Stimulated activated CD4-positive, alpha-beta T cell treated with anti-CD3 and anti-CD28 coated beads, Interleukin-12 subunit alpha, Interleukin-12 subunit beta, amount 100 ng/mL, for 24 hours (primary cell): ENCODE data around the gene ACOT9.
"Not testable (repeated sequence)": the region's sequence is repeated elsewhere in the genome, so short reads cannot be mapped to it uniquely, and the experiment has no call there.

Source experiments
- DNase-seq, 2 experiments: peaks; one replicate each; pipeline ENCODE4 v3.0.0-alpha.2; 2020; ENCODE audit warnings: low read depth in 2 of 2

Gene ACOT9

DNA sequence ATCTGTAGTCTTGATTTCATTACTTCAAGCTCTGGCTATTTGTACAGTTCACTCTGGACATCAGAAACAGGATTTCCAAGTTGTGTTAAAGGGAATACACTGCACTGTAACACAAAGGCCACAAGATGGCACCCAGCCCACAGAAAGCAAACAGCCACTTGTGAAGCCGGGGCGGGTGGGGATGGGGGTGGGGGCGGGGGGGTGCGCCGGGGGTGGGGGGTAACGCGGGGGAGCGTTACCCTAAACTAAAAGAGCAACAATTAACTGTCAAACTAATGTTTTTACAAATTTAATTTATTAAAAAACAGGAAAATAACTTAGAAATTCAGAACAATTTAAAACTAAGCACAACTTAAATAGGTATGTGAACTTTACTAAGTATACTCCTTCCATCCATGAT, 48.5 kb downstream of the ACOT9 start:
- peak; percentile 2 to 4 for DNase-seq

DNA sequence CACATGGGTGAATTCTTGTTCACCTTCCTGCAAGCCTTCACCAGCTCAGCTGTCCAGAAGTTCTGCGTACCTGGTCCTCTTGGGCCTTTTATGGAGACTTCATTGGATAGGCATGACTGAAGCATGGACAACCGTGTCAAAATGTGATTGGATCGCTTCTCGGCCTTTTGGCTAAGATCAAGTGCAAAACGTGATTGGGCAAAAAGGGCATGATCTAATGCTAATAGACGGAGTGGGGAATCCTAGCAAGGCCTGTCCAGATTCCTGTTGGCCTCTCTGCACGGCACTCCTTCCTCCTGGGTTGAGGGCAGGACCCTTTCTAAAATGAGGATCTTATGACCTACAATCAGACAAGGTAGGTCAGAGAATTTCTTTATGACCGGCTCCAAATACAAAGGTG, 50.9 kb downstream of the ACOT9 start:
- DNase-seq = no peak

DNA sequence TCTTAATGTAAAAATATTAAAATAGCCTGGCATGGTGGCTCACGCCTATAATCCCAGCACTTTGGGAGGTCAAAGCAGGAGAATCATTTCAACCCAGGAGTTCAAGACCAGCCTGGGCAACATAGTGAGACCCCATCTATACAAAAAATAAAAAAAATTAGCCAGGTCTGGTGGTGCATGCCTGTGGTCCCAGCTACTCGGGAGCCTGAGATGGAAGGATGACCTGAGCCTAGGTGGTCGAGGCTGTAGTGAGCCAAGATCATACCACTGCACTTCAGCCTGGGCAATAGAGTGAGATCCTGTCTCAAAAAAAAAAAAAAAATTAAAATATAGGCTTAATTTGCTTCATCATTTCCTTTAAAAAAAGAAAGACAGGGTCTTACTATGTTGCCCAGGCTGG, 66.6 kb downstream of the ACOT9 start:
- not testable (repeated sequence) for DNase-seq

DNA sequence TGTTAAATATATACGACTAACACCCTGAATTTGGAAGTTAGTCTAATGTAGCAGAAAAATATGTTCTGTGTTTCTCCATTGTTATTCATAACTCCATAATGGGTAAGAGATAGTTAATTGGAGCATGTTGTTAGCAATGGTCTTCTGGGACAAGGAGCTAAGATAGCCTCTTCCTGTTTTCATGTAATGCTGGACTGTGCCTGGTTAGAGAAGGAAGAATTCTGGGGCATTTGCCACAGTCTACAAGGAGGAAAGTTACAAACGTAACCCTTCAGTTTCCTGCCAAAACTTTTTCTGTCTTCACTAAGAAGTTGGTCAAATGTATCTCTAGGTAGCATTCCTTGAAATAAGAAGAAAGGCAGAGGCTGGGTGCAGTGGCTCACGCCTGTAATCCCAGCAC, 70.0 kb downstream of the ACOT9 start:
- no peak for DNase-seq

DNA sequence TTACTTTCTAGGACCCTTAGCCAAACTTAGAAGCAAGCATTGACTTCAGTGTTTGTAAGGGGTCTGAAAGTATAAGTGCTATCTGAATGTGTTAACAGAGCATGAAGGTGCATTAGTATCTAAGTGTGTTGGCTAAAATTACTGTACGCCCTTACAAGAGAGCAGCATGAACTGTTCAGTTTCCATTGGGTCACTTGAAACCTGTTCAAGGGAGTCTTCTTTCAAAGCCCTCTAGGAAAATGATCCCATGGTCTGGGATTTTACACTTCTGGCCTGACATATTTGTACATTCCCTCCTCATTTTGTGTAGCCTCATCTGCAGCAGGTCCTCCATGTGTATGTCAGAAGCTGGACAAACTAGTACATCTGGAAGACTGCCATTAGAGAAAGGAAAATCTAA, 72.5 kb downstream of the ACOT9 start:
- DNase-seq = no peak

DNA sequence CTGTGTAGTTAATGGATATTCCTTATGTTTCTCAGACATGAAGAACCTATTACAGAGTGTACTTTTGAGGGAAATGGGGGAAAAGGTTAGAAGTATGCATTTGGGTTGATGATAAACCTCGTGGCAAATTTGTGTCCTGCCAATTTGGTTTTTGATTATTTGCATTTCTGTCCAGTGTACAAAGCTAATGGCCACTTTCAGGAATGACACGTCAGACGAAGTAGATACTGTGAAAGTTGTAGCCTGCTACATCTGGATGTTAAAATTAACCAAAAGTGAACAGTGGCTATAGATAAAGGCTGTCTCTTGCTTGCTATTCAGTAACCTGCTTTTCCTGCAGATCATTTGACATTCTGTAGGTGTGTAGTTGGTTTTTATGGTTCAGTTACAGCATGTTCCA, 74.7 kb downstream of the ACOT9 start:
- DNase-seq = no peak

DNA sequence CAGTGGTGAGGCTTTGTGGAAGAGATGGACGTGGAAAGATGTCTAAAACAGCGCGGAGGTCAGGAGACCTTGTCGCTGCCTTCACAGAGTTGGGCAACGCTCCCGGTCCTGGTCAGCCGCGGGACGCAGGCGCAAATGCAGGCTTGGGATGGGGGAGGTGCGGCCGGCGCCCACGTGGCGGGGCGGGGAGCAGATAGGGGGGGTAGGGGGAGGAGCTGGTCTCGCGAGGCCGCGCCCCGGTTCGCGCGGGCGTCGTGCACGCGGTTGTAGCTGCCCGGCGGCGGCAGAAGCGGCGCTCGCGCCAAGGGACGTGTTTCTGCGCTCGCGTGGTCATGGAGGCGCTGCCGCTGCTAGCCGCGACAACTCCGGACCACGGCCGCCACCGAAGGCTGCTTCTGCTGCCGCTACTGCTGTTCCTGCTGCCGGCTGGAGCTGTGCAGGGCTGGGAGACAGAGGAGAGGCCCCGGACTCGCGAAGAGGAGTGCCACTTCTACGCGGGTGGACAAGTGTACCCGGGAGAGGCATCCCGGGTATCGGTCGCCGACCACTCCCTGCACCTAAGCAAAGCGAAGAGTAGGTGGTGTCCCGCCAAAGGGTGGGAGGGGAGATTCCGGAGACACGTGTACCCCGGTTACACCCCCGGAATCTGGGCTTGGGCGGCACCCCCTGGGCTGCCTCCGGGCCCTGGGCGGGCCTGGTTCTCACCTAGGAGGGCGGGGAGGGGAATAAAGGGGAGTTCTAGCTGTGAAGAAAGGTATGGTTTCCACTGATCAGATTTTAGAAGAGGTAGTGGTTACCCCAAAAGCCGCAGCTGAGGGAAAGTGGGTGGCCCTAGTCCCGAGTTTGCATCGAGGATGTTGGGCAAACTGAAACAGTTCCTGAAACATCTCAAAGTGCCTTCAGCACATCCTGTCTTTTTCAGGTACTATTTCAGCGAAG, 75.6 kb downstream of the ACOT9 start, which contains the start of gene PRDX4:
TSS of gene PRDX4 (plus strand) at position 255 of the 939 bp plus-strand sequence. CDS start at position 333, 78 bp downstream.
- peak; percentile 55 to 66 for DNase-seq

DNA sequence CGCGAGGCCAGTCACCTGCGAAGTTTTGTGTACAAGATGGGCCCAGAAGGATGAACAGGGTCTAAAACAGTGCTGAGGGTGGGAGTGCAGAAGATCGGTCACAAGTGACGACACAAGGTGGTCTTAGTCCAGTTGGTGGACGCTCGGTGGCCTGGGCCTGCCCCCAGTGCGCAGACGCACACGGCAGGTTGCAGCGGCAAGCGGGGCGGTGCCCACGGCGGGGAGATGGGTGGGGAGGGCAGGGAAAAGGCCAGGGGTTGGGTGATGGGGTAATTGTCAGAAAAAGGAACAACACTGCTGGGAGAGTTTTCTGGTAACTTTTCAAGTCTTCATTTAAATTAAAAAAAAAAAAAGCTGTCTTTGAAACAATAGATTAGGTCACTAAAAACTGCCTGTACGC, 76.8 kb downstream of the ACOT9 start:
- DNase-seq = no peak

DNA sequence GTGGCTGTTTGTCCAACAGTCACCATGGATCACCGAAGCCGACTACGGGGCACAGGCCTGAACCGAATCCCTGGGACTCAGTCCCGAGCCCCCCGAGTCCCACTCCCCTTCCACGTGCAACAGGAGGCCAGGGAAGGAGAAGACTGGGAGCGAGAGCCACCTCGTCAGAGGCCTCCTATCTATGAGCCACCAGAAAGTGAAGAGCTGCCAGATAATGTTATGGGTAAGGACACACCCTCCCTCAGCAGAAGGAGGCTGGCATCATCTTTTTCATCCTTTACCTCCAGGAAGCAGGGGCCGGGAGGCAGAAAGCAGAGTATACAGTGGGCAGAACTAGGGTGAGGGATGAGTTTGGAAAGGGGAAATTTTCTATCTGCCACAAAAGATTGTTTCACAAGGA, 78.6 kb downstream of the ACOT9 start:
- no peak for DNase-seq

DNA sequence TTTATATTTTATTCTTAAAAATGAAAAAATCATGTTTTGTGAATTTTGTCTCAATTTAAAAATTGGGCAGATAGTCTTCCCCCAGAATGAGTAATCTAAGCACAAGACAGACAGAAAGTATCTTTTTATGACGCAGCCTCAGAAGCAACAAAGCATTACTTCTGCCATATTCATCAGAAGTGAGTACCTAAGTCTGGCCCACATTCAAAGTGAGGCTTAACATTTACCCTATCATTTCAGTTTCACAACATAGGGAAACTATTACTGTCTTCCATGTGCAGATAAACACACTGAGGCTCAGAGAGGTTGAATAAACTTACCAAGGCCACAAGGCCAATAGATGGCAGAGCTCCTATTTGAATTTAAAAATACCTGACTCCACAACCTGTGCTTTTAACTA, 80.2 kb downstream of the ACOT9 start:
- DNase-seq = no peak

DNA sequence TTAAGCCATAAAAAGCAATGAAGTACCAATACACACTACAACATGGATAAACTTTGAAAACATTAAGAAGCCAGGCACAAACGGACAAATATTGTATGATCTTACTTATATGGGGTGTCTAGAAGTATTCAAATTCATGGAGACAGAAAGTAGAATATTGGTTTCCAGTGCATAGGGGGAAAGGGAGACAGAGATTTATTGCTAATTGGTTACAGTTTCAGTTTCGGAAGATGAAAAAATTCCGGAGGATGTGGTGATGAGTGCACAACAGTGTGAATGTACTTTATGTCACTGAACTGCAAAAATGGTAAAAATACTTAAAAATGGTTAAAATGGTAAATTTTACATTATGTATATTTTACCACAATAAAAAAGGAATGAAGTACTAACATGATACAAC, 80.9 kb downstream of the ACOT9 start:
- no peak for DNase-seq

DNA sequence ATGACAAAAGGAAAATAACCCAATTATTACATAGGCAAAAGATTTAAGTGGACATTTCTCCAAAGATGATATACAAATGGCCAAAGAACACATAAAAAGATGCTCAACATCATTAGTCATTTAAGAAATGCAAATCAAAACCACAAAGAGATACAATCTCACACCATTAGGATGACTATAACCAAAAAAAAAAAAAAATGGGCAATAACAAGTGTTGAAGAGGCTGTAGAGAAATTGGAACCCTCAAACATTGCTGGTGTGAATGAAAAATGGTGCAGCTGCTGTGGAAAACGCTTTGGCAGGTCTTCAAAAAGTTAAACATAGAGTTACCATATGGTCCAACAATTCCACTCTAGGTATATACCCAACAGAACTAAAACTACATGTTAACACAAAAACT, 81.4 kb downstream of the ACOT9 start:
- no peak for DNase-seq

DNA sequence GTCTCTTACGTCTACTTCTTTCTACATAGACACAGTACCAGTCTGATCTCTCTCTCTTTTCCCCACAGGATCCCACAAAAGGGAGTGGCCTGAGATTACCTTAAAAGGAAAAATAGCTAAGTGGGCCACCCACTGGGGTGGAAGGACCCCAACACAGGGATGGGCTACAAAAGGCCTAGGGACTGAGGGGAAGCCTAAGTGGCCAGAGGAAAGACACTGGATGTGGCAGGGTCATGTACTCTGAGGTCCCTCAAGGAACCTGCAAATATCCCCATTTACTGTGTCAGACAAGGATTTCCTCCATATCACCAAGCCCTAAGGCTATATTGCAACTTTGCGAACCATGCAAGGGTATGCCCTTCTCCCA, 82.3 kb downstream of the ACOT9 start:
- no peak for DNase-seq

DNA sequence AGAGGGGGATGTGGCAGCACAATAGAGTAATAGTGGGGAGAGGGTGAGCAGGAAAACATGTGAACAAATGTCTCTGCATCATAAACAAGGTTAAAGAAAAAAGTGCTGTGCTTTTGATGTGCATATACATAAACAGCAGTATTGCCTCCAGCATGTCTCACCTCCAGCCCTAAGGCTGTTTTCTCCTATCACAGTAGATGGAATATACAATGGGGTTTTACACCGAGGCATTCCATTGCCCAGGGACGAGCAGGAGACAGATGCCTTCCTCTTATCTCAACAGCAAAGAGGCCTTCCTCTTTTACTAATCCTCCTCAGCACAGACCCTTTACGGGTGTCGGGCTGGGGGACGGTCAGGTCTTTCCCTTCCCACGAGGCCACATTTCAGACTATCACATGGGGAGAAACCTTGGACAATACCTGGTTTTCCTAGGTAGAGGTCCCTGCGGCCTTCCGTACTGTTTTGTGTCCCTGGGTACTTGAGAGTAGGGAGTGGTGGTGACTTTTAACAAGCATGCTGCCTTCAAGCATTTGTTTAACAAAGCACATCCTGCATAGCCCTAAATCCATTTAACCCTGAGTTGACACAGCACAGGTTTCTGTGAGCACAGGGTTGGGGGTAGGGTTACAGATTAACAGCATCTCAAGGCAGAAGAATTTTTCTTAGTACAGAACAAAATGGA, 82.9 kb downstream of the ACOT9 start:
- DNase-seq = not testable (repeated sequence)

DNA sequence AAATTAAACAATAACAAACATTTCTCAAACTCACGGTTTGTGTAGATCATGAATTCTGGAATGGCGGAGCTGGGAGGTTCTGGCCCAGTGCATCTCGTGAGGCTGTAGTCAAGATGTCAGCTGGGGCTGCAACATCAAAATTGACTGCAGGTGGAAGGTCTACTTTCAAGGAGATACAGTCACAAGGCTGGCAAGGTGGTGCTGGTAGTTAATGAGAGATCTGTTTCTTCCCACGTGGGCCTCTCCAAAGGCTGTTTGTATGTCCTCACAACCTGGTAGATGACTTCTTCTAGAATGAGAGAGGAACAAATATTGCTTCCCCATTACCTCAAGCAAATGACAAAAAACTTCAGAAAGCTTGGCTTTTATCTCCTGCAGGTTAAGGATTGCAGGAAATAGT, 83.7 kb downstream of the ACOT9 start:
- no peak for DNase-seq

DNA sequence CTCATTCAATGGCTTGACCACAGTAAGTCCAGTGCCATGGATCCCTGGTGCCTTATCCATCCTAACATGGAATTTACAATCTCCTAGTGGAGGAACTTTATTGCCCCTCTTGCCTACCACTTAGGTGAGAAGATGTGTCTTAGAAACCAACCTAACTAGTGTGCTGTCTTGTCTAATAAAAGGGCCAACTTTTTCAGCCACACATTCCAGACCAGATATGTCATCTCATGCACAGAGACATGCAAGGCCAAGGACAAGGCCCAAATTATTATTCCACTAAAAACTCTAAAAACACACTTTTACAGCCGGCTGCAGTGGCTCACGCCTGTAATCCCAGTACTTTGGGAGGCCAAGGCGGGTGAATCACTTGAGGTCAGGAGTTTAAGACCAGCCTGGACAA, 86.4 kb downstream of the ACOT9 start:
- no peak for DNase-seq

DNA sequence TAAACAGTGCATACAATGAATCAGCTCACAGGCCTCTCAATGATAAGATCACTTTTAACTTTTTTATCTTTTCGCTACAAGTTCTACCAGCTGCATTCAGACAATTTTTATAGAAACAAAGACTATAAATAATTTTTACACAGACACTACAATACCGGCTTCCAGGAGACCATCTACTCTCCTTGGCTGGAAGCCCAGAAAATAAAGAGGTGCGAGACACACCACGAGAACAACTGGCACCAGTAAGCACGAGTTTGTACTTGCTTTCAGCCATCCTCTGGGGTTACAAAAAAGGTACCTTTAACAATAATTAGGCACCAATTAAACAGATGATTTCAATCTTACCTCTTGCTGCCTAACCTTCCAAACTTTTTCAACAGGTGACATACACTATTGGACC, 87.0 kb downstream of the ACOT9 start:
- no peak for DNase-seq
